Activated CD4-positive, CD25-positive, alpha-beta regulatory T cell treated with anti-CD3 and anti-CD28 coated beads, Interleukin-2, amount 50 U/mL, for 16 hours (primary cell): ENCODE data around the gene RPL22.

Experiments used
- DNase-seq: peaks from one replicate; pipeline ENCODE4 v3.0.0-alpha.2; 2020; ENCODE audit warnings: low read depth, low spot score

The RPL22 gene

GRCh38 chr1:6175411-6175828 lies 24.0 kb downstream of the RPL22 start:
- no peak for DNase-seq

- no peak for DNase-seq
Observed at GRCh38 chr1:6174621-6175410, 24.6 kb downstream of the RPL22 start.

- DNase-seq = no peak
Observed at GRCh38 chr1:6172549-6172948, 26.8 kb downstream of the RPL22 start.

GRCh38 chr1:6171548-6172124 lies 27.8 kb downstream of the RPL22 start:
- no peak for DNase-seq

GRCh38 chr1:6170742-6171201 lies 28.6 kb downstream of the RPL22 start:
- no peak for DNase-seq

GRCh38 chr1:6170116-6170741 lies 29.2 kb downstream of the RPL22 start:
- no peak for DNase-seq

GRCh38 chr1:6168947-6169586 lies 30.3 kb downstream of the RPL22 start:
- DNase-seq = no peak

GRCh38 chr1:6167391-6168303 lies 31.7 kb downstream of the RPL22 start:
- DNase-seq = no peak

- no peak for DNase-seq
Observed at GRCh38 chr1:6166655-6167390, 32.6 kb downstream of the RPL22 start.

- DNase-seq = no peak
Observed at GRCh38 chr1:6166221-6166620, 33.2 kb downstream of the RPL22 start.

- no peak for DNase-seq
Observed at GRCh38 chr1:6165441-6165985, 33.9 kb downstream of the RPL22 start.

GRCh38 chr1:6165027-6165426 lies 34.4 kb downstream of the RPL22 start:
- no peak for DNase-seq

GRCh38 chr1:6163973-6164617 lies 35.3 kb downstream of the RPL22 start:
- no peak for DNase-seq

- no peak for DNase-seq
Observed at GRCh38 chr1:6163191-6163972, 36.0 kb downstream of the RPL22 start.

GRCh38 chr1:6162773-6163172 lies 36.6 kb downstream of the RPL22 start:
- no peak for DNase-seq

GRCh38 chr1:6162341-6162740 lies 37.1 kb downstream of the RPL22 start:
- DNase-seq = no peak

- DNase-seq = no peak
Observed at GRCh38 chr1:6158181-6158580, 41.2 kb downstream of the RPL22 start.

- DNase-seq = no peak
Observed at GRCh38 chr1:6157528-6158174, 41.7 kb downstream of the RPL22 start.
